Measurements from ENCODE around the gene CDCA5.
A peak's percentile ranks its signal among the peaks of the same experiment; 100 is the strongest.

- TF ChIP-seq CTCF (IDR thresholded peaks at IDR 0.05), result peak in 1 of 3 donors; percentile 21
- TF ChIP-seq POLR2AphosphoS5 (IDR thresholded peaks at IDR 0.05), result peak; percentile 77 to 96 (median 94)
- TF ChIP-seq POLR2A (IDR thresholded peaks at IDR 0.05), result no peak
Observed at GRCh38 chr11:65095974-65096806, 12.3 kb upstream of the CDCA5 start, which contains the start of gene VPS51.

All from breast epithelium (tissue), 3 donors.